Panc1 (cell line): ENCODE measurements around the gene DIAPH3. TPM values are rescaled to one million over a fixed set of nuclear protein-coding genes. Genes with fewer than 3 reads are reported as not detected.

Source experiments
- ATAC-seq: fragments of 200-7000 bp; cut with Tn5 transposase; 2 replicates; pipeline ENCODE4 v1.9.1; 2020; ENCODE audit warnings: mild to moderate bottlenecking, moderate library complexity
- BruUV-seq: library from RNA; stranded (reverse); fragments of 400-500 nt; replicated peaks from 2 replicates; lab custom pipeline; 2021; lab: Mats Ljungman, UMichigan
- CTCF ChIA-PET: fragments of 300-600 bp; sonication (Branson Sonifier 250); formaldehyde crosslinking; loops from one replicate; lab custom pipeline; 2022; ENCODE audit warnings: antibody characterized with exemption; lab: Charles Lee
- POLR2A ChIA-PET: fragments of 300-600 bp; sonication (Branson Sonifier 250); formaldehyde crosslinking; loops from one replicate; lab custom pipeline; 2022; ENCODE audit warnings: antibody characterized with exemption; lab: Charles Lee
- DNase-seq: peaks from one replicate; pipeline ENCODE4 v3.0.0-alpha.2; 2010; ENCODE audit warnings: low read depth, low spot score
- H3K27ac ChIP-seq: 2 replicates; pipeline ENCODE4 v1.5.1; 2011; ENCODE audit warnings: mild to moderate bottlenecking, low read length, inconsistent platforms
- H3K27me3 ChIP-seq: fragments of 200-500 bp; sonication (Bioruptor generic); 2 replicates; pipeline ENCODE4 v1.6.0; 2014; ENCODE audit warnings: low read length, inconsistent platforms; ENCODE audit not compliant: control insufficient read depth, insufficient read depth
- H3K36me3 ChIP-seq: fragments of 200-500 bp; sonication (Bioruptor generic); 2 replicates; pipeline ENCODE4 v1.5.1; 2014; ENCODE audit warnings: inconsistent platforms, mild to moderate bottlenecking, low read length, moderate library complexity; ENCODE audit not compliant: control insufficient read depth, insufficient read depth
- H3K4me1 ChIP-seq: 2 replicates; pipeline ENCODE4 v1.5.1; 2011; ENCODE audit warnings: inconsistent platforms, mild to moderate bottlenecking, low read length, moderate library complexity; ENCODE audit not compliant: control insufficient read depth, insufficient read depth
- H3K4me3 ChIP-seq, 2 experiments: 2 replicates each; pipeline ENCODE4 v1.5.1; 2011 to 2012; ENCODE audit warnings: low read depth in 2 of 2, low read length in 2 of 2, mild to moderate bottlenecking in 2 of 2, inconsistent platforms in 1 of 2, moderate library complexity in 1 of 2
- H3K9me3 ChIP-seq: fragments of 200-500 bp; sonication (Bioruptor generic); 2 replicates; pipeline ENCODE4 v1.5.1; 2014; ENCODE audit warnings: low read depth, mild to moderate bottlenecking, inconsistent platforms, low read length, moderate library complexity; ENCODE audit not compliant: control insufficient read depth, insufficient read depth
- CTCF ChIP-seq: fragments of 450-650 bp; IDR thresholded peaks from 2 replicates; pipeline ENCODE4 v1.5.1; 2017; ENCODE audit warnings: mild to moderate bottlenecking
- POLR2AphosphoS5 ChIP-seq: IDR thresholded peaks from 2 replicates; pipeline ENCODE4 v1.6.1; 2012; ENCODE audit warnings: mild to moderate bottlenecking, low read depth, low read length, moderate library complexity
- REST ChIP-seq, 2 experiments: IDR thresholded peaks; 2 replicates each; pipeline ENCODE4 v1.6.1; 2011 to 2012; ENCODE audit warnings: low read depth in 2 of 2, control low read depth in 1 of 2, low read length in 1 of 2, mild to moderate bottlenecking in 1 of 2, moderate library complexity in 1 of 2; ENCODE audit not compliant: insufficient read depth in 1 of 2
- SIN3A ChIP-seq: IDR thresholded peaks from 2 replicates; pipeline ENCODE4 v1.6.1; 2012; ENCODE audit warnings: low read depth, mild to moderate bottlenecking, low read length, moderate library complexity, borderline replicate concordance; ENCODE audit not compliant: insufficient read depth
- TCF7L2 ChIP-seq: IDR thresholded peaks from 2 replicates; pipeline ENCODE4 v1.6.1; 2011; ENCODE audit warnings: mild to moderate bottlenecking, low read depth, low read length, inconsistent platforms
- in situ Hi-C: cut with HindIII; loops from 2 replicates; pipeline ENCODE4 v1.10.0; 2016; ENCODE audit warnings: low sequenced_read_pairs, low pct_unique_long_range_greater_than_20kb
- intact Hi-C: fragments of 100-400 bp; cut with micrococcal nuclease; formaldehyde crosslinking; loops from one replicate; pipeline ENCODE4 v1.10.0; 2022; ENCODE audit not compliant: unreplicated experiment
- total RNA-seq: library from RNA; stranded (reverse); gene quantifications from one replicate; pipeline ENCODE4 v1.2.1, GENCODE V29; 2021; ENCODE audit not compliant: unreplicated experiment

The DIAPH3 gene
- total RNA-seq, 1 experiment from 2014 or later, result 15.4 TPM

GRCh38 chr13:59951011-59951410 lies 212.7 kb downstream of the DIAPH3 start:
- ATAC-seq (no peak), DNase-seq (no peak)
- intact Hi-C loops, result no loop called here
- TF ChIP-seq REST (IDR thresholded peaks at IDR 0.05; ENCODE audit: insufficient read depth in 1 of 2, low read depth in 2 of 2, low read length in 1 of 2) (no peak), CTCF (no peak), POLR2AphosphoS5 (no peak), SIN3A (no peak), TCF7L2 (no peak)
- Histone ChIP-seq H3K9me3 (no peaks in the 10 kb centered on the region), H3K27ac (no peak overlapping the region), H3K4me3 (no peak overlapping the region), H3K36me3 (no peaks in the 10 kb centered on the region), H3K4me1 (no peaks in the 10 kb centered on the region), H3K27me3 (no peaks in the 10 kb centered on the region)
- no TSS peak for BruUV-seq
- in situ Hi-C loops, result no loop called here
- ChIA-PET CTCF (no interaction called here), POLR2A (no interaction called here)

GRCh38 chr13:59950266-59950665 lies 213.5 kb downstream of the DIAPH3 start:
- CTCF ChIA-PET, result no interaction called here

More at GRCh38 chr13:59950266-59950665, 213.5 kb downstream of the DIAPH3 start:
- ATAC-seq, result no peak
- H3K4me1 ChIP-seq, result no peaks in the 10 kb centered on the region
- intact Hi-C loops (no loop called here), in situ Hi-C loops (no loop called here)
- TF ChIP-seq REST (IDR thresholded peaks at IDR 0.05; ENCODE audit: insufficient read depth in 1 of 2, low read depth in 2 of 2, low read length in 1 of 2) (no peak), CTCF (no peak), POLR2AphosphoS5 (no peak), TCF7L2 (no peak), SIN3A (no peak)
- POLR2A ChIA-PET, result no interaction called here
- no peak overlapping the region for H3K4me3 ChIP-seq
- H3K36me3 ChIP-seq, result no peaks in the 10 kb centered on the region
- DNase-seq, result no peak
- no peaks in the 10 kb centered on the region for H3K9me3 ChIP-seq
- no peak overlapping the region for H3K27ac ChIP-seq
- no peaks in the 10 kb centered on the region for H3K27me3 ChIP-seq
- no TSS peak for BruUV-seq
